GM18909 (cell line): ENCODE data around the gene CRHR2.
"Not testable (repeated sequence)": the region's sequence is repeated elsewhere in the genome, so short reads cannot be mapped to it uniquely, and the experiment has no call there.

Source experiments
- ATAC-seq: cut with Tn5 transposase; IDR thresholded peaks from one replicate; pipeline ENCODE4 v1.9.1; 2021; ENCODE audit warnings: mild to moderate bottlenecking; ENCODE audit not compliant: unreplicated experiment, poor library complexity

CRHR2 gene

DNA sequence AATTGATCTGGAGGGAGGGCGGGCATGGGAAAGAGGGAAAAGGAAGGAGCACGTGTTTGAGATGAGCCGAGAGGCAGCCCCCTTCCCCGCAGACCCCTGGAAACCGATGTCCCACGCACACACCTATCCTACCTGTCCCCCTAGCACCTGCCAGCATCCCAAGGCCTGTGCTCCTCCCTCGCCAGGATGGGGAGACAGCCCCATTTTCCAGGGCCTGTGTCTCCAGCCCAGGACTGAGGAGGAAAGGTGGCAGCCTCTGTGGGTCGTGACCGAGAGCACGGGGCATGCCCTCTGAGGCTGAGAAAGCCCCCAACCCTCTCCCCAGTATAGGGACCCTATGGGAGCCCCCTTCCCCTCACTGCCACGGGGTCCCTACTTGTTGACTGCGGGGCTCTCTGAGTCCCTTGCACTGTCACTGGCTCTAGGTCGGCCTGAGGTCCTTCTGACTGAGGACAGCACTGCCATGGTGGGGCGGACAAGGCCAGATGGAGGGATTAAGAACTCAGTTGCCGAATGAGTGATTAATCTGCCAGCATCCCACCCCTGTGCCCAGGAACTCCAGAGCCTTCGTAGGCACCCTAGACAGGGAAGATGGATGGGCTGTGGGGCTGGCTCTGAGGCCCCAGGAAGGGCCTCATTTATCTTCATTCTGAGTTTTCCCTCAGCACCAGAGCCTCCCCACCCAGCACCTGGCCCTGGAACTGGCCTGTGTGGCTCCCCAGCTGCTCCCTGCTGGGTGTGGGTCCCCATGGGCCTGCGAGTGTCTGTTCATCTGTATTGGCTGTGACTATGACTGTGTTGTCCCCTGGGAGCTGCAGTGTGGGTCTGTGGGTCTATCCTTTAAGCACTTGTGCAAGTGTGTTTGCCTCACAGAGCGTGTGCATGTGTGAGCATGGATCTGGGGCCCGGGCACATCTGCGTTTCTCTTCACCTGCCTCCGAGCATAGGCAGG, 26.0 kb downstream of the CRHR2 start:
- no peak for ATAC-seq

DNA sequence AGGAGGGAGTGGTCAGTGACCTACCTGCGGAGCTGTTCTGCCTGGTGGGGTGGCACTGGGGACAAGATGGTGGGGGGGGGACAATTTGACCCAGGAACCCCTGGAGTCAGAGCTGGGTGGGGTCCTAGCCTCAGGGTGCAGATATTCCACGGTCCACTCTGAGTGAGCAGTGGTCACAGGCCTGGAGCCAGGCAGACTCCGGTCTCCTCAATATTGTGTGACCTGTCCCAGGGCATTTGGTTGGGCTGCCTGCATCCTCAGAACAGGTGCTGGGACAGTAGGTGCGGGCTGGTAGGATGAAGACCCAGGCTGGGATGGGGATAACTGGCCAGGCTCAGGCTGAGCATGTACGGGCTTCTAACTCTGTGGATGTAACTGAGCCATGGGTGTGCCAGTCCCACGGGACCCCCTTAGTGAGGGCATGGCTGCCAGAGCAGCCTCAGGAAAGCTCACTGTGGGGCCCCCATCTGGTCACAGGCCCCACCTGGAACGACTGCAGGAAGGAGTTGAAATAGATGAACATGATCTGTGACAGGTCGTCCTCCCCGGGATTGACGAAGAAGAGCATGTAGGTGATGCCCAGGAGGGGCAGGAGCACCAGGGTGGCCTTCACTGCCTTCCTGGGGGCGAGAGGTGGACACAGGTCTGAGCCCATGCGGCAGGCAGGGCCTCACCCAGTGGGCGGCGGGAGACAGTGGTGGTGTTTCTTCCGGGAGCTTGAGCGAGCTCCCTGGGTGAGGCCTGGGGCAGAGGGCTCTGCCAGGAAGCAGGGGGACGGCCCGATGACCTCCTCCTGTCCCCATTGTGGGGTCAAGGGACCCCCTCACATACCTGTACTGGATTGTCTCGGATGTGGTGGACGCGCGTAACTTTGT, 26.9 kb downstream of the CRHR2 start:
- no peak for ATAC-seq

DNA sequence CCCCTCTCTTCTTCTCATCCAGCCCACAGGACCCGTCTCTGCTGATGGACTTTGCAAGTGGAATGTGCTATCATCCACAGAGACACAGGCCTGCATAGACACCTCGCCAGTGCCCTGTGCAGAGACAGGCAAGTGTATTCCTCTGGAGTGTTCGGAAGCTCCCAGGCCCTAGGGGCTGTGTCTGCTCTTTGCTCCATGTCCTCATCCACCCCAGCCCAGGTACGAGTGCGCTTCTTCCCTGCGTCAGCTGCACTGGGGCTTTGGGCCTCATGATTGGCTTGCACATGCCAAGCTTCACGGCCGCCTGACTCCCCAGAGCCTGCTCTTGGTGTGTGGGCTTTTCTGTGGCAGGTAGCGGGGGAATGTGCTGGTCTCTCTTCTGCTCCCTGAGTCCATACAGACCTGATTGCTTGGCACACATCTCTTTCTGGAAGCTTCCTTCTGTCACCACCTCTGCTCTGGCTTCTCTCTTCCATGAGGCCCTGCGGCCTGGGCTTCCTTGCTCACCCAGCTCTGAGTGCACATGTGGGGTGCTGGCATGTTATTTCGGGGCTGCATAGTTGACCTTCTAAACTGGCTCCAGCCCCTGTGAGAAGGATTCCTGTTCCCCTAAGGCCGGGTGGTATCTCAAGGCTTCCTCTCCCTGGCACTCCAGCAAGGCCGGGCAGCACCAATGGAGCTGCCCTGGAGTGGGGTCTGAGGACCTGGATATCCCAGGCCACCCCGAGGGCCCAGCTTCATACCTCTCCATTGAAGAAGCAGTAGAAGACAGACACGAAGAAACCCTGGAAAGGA, 27.8 kb downstream of the CRHR2 start:
- no peak for ATAC-seq

DNA sequence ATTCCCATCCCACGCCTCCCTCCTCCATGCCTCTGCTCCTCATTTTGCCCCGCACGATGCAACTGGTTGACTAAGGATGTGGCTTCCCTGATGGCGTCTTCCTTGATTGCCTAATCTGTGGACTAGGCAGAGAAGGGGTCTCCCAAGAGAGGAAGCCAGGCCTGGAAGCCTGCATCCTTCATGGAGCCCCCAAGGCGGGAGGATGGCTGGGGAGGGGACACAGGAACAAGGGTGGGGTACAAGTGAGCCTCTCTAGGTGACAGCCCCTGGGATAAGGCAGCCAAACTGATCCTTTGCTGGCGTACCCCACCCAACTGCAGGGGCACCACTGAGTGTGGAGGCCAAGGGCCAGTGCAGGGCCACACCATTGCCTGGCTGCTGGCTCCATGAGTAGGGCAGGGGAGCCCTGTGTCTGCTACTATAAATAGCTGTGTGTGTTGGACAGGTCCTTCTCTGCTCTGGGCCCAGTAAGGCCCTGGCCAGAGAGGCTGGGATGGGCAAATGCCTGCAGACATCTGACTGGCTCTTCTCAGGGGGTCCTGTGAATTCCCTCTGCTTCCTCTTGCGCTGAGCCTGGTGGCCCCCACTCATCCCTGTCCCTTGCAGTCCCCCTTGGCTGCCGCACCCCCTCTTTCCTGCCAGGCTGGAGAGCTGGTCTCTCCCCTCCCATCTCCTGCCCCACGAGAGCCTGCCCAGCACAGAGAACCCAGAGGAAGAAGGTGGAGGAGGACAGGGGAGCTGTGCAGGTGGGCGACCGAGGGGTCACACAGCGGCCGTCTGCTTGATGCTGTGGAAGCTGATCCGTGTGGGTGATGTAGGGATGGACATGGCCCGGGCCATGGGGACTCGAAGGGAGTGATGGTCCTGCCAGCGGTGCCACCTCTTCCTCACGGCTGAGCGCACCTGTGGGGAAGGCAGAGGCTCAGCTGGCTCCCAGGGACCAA, 29.3 kb downstream of the CRHR2 start:
- ATAC-seq = no peak

DNA sequence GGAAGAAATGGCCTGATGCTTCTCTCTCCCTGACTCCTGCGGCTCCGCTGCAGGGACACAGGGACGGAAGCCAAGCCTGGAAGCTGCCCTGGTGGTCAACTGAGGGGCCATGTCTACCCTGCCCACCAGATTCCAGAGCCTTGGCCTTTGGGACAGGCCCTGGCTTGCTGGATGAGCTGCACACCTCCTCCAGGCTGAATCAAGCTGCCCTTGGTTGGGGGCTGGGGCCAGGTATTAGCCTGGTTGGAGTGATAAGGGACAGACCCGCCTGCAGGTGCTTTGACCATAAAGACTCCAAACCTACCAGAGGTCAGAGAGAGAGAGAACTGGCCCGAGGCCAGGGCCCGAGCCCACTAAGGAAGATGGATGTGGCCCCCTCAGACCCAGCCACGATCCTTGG, 30.1 kb downstream of the CRHR2 start:
- no peak for ATAC-seq

DNA sequence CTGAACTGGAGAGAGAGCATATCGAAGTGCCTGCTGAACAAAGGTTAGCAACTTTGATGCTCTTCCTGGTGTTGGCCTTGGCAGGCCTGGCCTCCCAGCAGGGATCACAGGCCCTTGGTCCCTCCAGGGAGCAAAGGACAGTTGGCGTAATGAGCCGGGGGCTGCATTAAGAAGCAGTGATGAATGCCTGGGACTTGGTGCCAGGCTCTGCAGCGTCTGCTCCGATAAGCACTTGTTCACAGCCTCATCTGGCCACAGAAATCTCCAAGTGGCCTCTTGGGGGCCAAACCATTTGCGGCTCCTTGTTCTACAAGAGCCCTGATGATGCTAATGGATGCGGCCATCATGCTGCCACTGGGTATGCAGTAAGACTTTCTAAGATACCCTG, 31.8 kb downstream of the CRHR2 start:
- no peak for ATAC-seq

DNA sequence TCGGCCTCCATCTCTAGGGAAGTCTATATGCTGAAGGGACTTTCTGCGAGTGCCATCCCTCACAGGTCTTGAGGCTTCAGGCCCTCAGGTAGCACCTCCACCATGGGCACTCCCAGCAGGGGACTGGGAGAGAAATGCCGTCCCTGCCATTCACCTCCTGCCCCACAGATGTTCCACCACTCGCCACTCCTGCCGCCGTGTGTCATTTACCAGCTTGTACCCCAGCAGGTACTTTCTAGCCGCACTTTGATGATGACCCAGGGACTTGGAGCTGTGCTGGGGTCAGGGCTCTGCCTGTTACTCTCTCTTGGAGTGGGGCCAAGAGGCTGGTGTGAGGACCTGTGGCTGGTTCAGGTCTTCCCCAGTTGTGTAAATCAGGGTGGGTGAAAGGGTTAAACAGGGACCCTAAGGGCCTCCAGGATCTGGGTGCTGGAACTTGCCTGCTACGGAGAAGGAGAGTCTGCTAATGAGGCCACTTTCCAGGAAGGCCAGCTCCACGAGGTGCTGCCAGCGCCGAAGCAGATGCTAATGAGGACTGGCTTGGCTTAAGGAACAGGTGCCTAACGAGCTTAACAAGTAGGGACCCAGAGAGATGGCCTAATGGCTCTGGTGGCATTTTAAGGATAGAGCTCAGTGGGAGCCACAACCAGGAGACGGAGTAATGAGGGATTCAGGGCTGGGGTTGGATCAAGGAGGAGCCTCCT, 32.4 kb downstream of the CRHR2 start:
- no peak for ATAC-seq

DNA sequence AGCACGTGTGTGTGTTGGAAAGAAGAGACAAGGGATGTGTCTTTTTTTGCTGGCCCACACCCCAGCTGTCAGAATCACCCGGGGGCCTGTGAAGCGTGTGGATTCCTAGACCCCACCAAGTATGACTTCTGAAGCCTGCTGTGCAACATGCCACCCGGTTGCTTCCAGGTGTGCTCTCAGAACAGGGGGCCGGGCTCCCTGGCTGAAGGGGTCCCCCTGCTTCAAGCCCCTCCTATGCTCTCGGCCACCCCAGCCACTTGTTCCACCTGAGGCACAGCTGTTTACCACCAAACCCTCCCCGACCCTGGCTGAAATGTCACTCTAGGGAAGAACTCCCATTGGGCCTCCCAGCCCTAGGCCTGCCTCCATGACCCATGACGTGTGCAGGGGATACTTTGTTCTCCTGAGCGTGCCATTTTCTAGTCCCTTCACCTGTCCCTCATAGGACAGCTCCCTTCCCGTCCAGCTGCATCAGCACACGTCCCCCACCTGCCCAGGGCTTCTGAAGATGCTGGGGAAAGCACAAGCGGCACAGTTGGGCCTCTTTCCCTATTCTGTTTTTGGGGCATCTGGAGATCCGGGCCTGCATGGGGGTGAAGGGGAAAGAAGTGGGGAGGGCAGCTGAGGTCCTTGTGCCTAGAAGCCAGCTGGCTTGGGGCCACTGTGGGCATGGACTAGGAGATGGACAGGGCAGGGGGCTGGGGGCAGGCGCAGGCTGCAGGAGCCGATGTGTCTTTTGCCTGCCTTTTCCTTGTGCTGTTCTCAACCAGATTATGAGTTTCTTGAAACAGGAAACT, 33.3 kb downstream of the CRHR2 start:
- ATAC-seq = no peak

DNA sequence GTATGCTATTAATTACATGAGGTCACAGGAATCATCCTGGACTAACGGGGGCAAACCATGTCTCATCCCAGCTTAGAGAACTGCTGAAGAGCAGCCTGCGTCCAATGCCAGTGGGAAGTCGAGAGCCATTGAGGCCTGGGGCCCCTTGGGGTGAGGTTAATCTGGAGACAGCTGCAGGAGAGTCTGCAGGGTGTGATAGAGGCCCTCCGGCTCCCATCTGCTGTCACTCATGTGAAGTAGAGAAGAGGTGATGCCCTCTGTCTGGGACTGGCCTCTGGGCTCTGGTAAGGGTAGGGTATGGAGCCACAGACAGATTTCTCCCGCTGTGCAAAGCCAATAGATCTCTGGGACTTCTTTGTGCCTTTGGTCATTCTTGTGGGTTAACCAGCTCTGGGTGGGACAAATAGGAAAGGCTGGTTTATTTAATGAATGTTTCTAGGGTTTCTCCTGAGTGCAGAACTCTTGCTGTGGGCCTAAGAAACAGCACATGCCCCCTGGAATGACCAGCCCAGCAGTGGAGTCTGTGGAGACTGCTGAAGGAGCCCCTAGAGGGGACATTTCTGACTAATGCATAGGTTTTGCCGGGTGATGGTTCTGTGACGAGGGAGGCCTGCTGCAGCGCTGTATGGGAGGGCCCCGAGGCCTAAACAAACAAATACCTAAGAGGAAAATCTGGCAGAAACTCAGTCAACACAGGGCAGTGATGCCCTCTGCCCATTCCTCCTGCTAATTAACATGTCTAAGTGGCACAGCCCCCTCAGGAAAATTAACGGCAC, 34.5 kb downstream of the CRHR2 start:
- ATAC-seq = no peak

DNA sequence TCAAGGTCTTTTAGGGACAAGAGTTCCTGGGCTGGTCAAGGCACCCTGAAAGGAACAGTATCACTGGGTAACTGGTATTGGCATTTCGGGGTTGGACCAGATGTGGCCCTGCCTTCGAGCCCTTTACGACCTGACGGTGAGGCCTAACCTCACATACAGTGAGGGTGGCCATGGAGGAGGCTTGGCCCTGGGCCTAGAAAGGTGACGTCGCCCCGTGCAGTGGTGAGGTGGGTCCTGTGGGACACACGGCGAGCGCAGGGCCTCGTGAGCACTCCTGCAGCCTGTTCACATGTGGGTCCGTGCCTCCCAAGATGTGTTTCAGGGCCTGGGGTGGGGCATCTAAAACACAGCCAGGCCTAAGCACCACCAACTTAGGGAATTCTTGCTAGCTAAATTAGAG, 36.1 kb downstream of the CRHR2 start:
- no peak for ATAC-seq

DNA sequence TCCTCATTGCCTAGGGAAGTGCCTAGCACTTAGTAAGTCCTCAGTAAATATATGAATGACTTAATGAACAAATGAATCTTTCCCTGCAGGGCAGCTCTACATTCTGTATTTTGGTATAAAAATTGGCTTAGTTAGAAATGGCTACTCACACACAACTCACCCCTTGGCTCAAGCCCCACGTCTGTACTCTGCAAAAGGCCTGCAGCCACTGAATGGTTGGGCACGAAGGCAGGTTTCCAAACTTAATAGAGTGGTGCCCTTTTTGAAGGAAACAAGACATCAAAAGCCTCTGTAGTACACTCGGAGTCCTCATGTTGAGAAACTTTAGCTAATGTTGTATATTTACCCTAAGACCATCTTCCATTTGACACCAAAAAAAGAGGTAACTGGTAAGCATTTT, 36.6 kb downstream of the CRHR2 start:
- no peak for ATAC-seq

DNA sequence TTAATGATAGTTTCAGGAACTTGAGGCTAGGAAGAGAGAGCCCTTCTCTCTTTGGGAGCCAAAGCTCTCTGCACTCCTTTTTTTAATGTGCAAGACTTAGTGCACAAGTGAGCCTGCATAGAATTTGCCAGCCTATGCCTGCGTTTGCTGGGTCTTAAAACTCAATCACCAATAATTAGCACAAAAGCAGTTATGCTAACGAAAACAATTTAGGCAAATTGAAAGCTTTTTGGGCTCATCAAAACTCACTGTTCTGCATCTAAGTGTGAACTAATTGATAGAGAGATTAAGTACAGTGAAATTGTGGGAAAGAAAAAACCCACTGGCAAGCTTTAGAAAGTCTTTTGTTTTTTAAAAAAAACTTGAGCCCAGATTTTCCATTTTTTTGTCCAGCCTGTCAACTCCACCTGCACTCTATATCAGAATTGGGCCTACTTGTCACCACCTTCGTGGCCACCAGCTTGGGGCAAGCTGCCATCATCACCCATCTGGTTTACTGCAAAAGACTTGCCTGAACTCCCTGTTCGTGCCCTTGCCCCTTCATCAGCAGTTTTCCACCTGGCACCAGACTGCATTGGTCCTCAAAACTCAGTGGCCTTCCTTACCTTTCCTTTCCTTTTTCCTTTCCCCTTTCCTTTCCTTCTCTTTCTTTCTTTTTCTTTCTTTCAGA, 37.8 kb downstream of the CRHR2 start:
- ATAC-seq = no peak

DNA sequence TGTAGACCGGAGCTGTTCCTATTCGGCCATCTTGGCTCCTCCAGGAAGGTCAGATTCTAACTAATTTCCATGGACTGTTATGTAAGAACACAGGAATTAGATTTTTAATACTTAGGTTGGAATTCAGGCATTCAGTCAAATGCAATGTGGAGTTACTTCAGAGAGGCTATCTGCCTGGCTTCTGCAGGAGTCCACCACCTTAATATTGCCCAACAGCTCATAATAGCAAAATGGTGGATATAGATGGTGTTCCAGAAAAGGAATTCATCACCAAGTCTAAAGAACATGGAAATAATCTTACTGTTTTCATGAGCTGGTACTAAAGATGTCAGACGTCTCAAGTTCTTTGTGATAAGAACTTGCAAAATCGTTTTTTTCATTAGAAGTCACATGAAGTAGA, 39.5 kb downstream of the CRHR2 start:
- ATAC-seq = no peak

DNA sequence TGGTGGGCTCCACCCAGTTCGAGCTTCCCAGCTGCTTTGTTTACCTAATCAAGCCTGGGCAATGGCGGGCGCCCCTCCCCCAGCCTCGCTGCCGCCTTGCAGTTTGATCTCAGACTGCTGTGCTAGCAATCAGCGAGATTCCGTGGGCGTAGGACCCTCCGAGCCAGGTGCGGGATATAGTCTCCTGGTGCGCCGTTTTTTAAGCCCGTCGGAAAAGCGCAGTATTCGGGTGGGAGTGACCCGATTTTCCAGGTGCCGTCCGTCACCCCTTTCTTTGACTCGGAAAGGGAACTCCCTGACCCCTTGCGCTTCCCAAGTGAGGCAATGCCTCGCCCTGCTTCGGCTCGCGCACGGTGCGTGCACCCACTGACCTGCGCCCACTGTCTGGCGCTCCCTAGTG, 39.9 kb downstream of the CRHR2 start:
- ATAC-seq = not testable (repeated sequence)

DNA sequence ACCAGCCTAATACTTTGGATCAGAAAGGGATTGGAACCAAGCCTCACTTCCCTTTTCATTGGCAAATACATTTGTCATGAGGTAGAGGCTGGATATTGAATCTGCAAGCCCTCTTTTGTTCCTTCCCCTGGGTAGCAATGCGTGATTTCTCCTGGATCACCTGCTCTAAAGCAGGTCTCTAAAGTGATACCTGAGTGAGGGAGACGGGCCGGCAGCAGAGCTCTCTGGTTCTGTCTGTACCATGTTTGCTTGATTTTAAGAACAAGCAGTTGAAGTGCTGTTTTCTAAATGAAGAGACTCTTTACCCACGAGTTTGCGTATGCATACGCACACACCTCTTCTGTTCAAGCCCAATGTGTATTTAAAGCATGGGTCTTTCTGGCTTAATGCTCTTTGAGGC, 46.5 kb downstream of the CRHR2 start:
- no peak for ATAC-seq

DNA sequence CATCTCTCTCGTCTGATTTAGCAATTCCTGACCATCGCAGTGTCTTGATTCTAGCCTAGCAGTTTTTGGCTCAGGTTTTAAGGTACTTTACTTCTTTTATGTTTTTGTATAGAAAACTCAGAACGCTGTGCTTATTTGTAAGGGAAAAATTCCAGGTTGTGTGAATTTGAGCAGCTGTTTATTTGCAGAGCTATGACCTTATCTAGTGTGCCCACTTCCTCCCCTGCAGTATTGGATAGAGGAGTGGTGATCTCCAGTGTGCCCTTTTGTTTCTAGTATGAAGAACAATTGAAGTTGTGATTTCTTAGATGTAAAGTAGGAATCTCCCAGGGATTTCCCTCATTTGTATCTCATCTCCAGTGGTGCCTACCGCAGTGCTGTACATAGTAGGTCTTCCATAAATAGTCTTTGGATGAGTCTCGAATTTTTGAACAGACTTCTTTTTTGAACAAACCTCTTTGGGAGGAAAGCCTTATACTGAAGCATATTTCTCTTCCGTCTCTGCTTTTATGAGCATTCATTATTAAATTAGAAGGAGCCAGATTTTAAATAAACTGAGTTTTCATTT, 47.5 kb downstream of the CRHR2 start:
- ATAC-seq = no peak
